Activated T-helper 2 cell treated with anti-CD3 and anti-CD28 coated beads, Interferon-gamma antibody, Interleukin-2, Interleukin-4, amounts not matched to agents 10 μg/mL and 5 μg/mL and 100 μg/mL, durations not matched to agents 14 hours and 24 hours and 36 hours (primary cell): Measurements from ENCODE around the gene SOBP. TPM values are rescaled to one million over a fixed set of nuclear protein-coding genes. Genes with fewer than 3 reads are reported as not detected.

ENCODE experiments used
- DNase-seq: peaks from one replicate; pipeline ENCODE4 v3.0.0; 2021; ENCODE audit warnings: low spot score
- H3K27ac Mint-ChIP-seq: one replicate; pipeline ENCODE4 v1.8.0; 2021; ENCODE audit warnings: mixed read lengths
- H3K27me3 Mint-ChIP-seq: one replicate; pipeline ENCODE4 v1.8.0; 2021; ENCODE audit warnings: low read depth, mixed read lengths
- H3K36me3 Mint-ChIP-seq: one replicate; pipeline ENCODE4 v1.8.0; 2021; ENCODE audit warnings: low read depth, mixed read lengths
- H3K4me1 Mint-ChIP-seq: one replicate; pipeline ENCODE4 v1.8.0; 2021; ENCODE audit warnings: low read depth, mixed read lengths
- H3K4me3 Mint-ChIP-seq: one replicate; pipeline ENCODE4 v1.8.0; 2021; ENCODE audit warnings: low read depth, mild to moderate bottlenecking, moderate library complexity, mixed read lengths
- H3K9me3 Mint-ChIP-seq: one replicate; pipeline ENCODE4 v1.8.0; 2021; ENCODE audit warnings: mixed read lengths
- intact Hi-C: fragments of 100-400 bp; cut with micrococcal nuclease; formaldehyde crosslinking; loops from one replicate; pipeline ENCODE4 v1.15.1; 2023
- total RNA-seq: library from RNA; stranded (reverse); gene quantifications from 2 replicates; pipeline ENCODE4 v1.2.3, GENCODE V29; 2022

SOBP gene
- total RNA-seq, 1 donor from 2014 or later: 0.18 TPM

DNA sequence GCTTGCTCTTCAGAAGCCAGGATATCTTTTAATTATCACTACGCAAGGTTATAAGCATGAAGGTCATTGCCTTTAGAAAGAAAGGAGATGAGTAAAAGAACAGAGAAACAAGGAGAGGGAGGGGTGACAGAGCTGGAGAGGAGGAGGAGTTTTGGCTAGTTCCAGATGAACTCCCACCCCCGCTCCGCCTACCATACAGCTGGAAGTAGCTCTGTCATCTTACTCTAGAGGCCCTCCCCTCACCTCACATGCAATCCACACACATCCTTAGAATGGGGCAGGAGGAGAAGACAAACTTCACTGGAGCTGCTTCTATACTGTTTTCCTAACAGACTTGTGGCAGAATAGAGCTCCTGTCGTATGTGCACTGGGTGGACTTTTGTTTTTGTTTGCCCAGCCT lies 189.5 kb downstream of the SOBP start:
- Mint-ChIP-seq H3K9me3 (peaks cover 7% of the 10 kb centered on the region), H3K4me3 (no peak overlapping the region), H3K4me1 (peaks cover 10% of the 10 kb centered on the region), H3K27me3 (peaks cover 29% of the 10 kb centered on the region), H3K27ac (no peak overlapping the region), H3K36me3 (no peaks in the 10 kb centered on the region)
- no peak for DNase-seq
- intact Hi-C loops: loop anchor here (5.0 kb wide), 1 partner anchor 48 kb away; no protein-coding TSS in a partner anchor

DNA sequence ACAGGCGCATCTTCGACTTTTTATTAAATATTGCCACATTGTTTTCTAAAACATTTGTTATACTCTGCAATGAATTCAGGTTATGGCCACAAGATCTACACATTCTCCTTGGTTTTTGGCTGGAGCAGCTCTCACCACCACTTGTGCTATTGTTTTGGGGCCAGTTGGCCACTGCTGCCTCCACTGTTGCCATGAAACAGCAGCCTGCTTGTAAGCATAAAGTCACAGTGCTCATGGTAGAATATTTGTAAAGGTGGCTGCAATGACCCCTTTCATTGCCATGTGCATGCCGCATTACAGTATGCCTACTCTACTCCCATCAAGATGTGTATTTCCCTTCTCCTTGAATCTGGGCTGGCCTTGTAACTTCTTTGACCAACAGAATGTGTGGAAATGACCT lies 192.8 kb downstream of the SOBP start:
- intact Hi-C loops: no loop called here
- Mint-ChIP-seq H3K9me3 (peaks cover 7% of the 10 kb centered on the region), H3K27me3 (peaks cover 20% of the 10 kb centered on the region), H3K36me3 (no peaks in the 10 kb centered on the region), H3K4me1 (peaks cover 3% of the 10 kb centered on the region), H3K27ac (no peak overlapping the region), H3K4me3 (no peak overlapping the region)
- no peak for DNase-seq

DNA sequence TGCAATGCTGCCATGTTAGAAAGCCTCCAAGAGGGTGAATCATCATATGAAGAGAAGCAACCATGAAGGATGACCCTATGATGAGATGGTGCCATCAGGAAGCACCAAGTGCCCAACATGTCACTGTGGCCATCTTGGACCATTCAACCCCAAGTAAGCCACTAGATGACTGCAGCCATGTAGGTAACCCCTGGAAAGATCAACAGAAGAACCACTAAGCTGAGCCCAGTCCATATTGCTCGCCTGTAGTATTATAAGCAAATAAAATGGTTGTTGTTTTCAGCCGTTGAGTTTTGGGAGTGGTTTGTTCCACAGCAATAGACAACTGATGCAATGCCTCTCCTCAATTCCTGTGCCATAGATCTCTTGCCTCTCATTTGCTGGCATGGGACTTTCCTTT lies 193.3 kb downstream of the SOBP start:
- no peaks in the 10 kb centered on the region for H3K36me3 Mint-ChIP-seq
- no peak overlapping the region for H3K27ac Mint-ChIP-seq
- no peak overlapping the region for H3K4me3 Mint-ChIP-seq
- H3K4me1 Mint-ChIP-seq: peaks cover 3% of the 10 kb centered on the region
- no peak for DNase-seq
- peaks cover 18% of the 10 kb centered on the region for H3K27me3 Mint-ChIP-seq
- peaks cover 7% of the 10 kb centered on the region for H3K9me3 Mint-ChIP-seq
- intact Hi-C loops: no loop called here

DNA sequence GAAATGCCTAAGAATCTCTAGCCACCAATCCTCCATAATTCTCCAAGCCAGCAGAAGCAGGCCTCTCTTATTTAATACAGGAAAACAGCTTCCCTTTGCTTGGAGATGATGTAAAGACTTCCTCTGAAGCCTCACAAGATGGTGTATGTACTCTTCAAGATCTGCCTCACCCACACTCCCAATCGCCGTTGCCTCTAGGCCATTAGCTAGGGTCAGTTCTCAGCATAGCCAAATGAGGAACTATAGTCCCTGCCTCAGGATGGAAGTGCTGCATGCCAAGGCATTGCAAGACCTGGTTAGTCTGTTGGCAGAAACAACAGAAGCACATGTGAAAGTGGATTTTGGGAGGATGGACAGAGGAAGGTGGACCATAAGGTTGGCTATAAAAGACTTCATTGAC lies 195.1 kb downstream of the SOBP start:
- Mint-ChIP-seq H3K27ac (no peak overlapping the region), H3K4me3 (no peak overlapping the region), H3K9me3 (peaks cover 7% of the 10 kb centered on the region), H3K36me3 (no peaks in the 10 kb centered on the region), H3K27me3 (peaks cover 13% of the 10 kb centered on the region), H3K4me1 (peaks cover 3% of the 10 kb centered on the region)
- intact Hi-C loops: no loop called here
- DNase-seq: no peak

DNA sequence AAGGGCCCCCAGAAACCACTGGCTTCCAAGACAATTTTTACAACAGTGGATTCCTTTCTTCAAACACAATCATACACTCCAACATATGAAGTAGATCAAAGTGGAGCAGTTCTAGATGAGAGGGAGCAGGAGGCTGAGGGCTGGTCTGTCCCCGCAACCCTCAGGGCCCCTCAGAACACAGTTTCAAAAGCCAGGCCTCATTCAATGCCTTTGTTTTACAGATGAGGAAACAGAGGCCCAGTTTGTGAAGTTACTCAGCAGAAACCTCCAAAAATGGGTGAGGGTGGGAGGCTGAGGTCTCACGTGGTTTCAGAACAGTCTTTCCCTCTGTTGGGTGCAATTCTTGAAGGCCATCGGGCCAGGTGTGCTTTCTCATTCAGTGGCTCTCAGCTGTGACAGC lies 199.3 kb downstream of the SOBP start:
- H3K27ac Mint-ChIP-seq: no peak overlapping the region
- H3K4me3 Mint-ChIP-seq: no peak overlapping the region
- H3K4me1 Mint-ChIP-seq: peaks cover 3% of the 10 kb centered on the region
- DNase-seq: no peak
- intact Hi-C loops: no loop called here
- H3K27me3 Mint-ChIP-seq: no peaks in the 10 kb centered on the region
- H3K36me3 Mint-ChIP-seq: no peaks in the 10 kb centered on the region
- no peaks in the 10 kb centered on the region for H3K9me3 Mint-ChIP-seq

DNA sequence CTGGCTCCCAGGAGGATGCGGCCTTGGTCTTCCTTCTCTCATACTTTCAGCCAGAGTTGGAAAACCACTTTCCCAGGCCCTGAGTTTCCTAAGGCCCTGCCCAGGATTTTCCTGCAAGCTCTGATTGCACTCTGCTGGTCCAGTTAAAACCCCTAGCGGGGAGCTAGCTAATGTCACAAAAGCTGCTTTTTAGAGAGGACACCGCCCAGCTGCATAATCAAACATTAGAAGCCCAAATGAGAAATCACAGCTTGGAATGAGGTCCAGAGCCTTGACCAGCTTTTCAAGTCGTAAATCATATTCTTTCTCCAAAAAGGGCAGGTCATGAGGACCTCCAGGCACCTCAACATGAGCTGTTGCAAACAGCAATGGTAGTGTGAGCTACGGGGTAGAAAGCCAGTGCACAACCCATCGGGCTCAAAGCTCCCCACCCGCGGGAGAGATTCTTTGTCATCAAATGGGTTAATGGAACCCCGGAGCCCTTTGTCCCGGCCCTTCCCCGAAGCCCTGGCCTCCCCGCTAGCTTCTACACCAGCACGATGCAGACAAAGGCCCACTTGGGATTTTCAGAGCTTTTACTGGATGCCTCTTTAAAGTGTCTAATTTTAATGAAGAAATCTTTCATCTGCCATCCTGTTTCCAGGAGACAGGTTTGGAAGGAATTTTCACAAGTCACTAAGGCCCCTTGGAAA lies 200.2 kb downstream of the SOBP start:
- Mint-ChIP-seq H3K9me3 (no peaks in the 10 kb centered on the region), H3K27me3 (no peaks in the 10 kb centered on the region), H3K4me1 (peaks cover 3% of the 10 kb centered on the region), H3K27ac (no peak overlapping the region), H3K4me3 (no peak overlapping the region), H3K36me3 (no peaks in the 10 kb centered on the region)
- DNase-seq: no peak
- intact Hi-C loops: no loop called here

DNA sequence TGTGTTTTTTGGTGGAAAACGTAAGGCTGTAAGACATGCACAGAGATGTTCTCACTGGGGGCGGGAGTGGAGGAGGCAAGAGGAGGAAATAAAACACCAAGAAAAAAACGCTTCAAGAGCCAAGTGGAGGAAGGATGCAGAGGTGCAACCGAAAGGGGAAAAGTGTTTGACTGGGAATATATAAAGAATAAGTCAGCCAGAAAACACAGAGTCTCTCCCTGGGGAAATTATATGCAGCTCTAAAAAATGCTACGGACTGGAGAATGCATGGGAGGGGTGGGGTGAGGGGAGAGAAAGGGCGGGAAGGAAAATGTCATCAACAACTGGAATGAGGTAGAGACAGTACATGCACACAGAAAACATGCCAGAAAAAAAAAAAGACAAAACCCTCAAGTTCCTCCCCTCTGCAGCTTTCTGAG lies 200.7 kb downstream of the SOBP start:
- no peaks in the 10 kb centered on the region for H3K9me3 Mint-ChIP-seq
- peaks cover 3% of the 10 kb centered on the region for H3K4me1 Mint-ChIP-seq
- H3K36me3 Mint-ChIP-seq: no peaks in the 10 kb centered on the region
- H3K27me3 Mint-ChIP-seq: peaks cover 1% of the 10 kb centered on the region
- intact Hi-C loops: no loop called here
- DNase-seq: no peak
- no peak overlapping the region for H3K4me3 Mint-ChIP-seq
- no peak overlapping the region for H3K27ac Mint-ChIP-seq

DNA sequence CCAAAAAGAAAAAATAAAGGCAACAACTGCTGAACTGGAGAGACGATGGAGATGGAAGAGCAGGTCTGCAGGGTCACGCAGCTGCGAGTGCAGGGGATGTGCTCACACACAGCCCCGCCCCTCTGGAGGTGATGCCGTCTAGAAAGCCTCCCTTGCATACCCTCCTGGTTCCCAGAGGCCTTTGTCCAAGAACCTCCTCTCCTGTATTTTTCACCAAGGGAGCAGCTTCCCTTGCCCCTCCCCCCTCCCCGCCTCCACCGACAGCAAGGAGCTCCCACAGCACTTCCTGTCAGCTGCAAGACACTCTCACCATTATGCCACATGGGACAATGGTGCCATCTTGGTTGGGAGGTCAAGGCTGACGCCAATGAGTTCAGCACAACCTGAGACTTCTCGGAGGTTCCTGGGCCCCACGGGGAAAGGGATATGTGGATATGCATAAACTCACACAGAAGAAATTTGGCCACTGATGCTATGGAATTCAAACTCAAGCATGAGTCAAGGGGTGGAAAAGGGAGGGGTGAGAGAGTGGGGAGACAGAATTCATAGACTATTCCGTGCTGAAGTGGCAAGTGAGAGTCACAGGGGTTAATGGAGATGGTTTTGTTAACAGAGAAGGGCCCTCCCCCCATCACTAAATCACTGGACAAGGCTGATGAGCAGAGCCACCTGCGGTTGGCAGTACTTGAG lies 201.3 kb downstream of the SOBP start:
- no peak overlapping the region for H3K4me3 Mint-ChIP-seq
- H3K9me3 Mint-ChIP-seq: no peaks in the 10 kb centered on the region
- H3K4me1 Mint-ChIP-seq: peaks cover 3% of the 10 kb centered on the region
- no peak for DNase-seq
- no peaks in the 10 kb centered on the region for H3K36me3 Mint-ChIP-seq
- H3K27ac Mint-ChIP-seq: no peak overlapping the region
- peaks cover 2% of the 10 kb centered on the region for H3K27me3 Mint-ChIP-seq
- intact Hi-C loops: no loop called here

DNA sequence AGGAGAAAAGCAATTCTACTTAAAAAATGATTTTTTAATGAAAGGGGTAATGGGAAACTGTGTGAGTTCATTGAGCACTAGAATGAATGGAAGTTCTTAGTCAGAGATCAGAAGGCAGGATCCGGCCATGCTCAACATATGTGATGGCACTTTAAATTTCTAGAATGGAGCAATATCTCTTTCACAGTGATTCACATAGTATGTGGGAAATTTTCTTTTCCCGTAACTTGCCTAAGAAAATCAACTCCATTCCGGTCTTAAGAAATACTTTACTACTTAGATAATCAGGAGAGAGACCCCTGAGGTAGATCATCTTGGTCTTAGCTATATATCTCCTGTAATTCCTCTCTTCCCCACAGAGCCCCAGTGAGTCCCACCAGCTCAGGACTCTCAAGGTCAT lies 202.4 kb downstream of the SOBP start:
- H3K27me3 Mint-ChIP-seq: peaks cover 8% of the 10 kb centered on the region
- DNase-seq: no peak
- H3K27ac Mint-ChIP-seq: no peak overlapping the region
- intact Hi-C loops: no loop called here
- no peak overlapping the region for H3K4me3 Mint-ChIP-seq
- no peaks in the 10 kb centered on the region for H3K36me3 Mint-ChIP-seq
- H3K4me1 Mint-ChIP-seq: peaks cover 3% of the 10 kb centered on the region
- H3K9me3 Mint-ChIP-seq: no peaks in the 10 kb centered on the region

DNA sequence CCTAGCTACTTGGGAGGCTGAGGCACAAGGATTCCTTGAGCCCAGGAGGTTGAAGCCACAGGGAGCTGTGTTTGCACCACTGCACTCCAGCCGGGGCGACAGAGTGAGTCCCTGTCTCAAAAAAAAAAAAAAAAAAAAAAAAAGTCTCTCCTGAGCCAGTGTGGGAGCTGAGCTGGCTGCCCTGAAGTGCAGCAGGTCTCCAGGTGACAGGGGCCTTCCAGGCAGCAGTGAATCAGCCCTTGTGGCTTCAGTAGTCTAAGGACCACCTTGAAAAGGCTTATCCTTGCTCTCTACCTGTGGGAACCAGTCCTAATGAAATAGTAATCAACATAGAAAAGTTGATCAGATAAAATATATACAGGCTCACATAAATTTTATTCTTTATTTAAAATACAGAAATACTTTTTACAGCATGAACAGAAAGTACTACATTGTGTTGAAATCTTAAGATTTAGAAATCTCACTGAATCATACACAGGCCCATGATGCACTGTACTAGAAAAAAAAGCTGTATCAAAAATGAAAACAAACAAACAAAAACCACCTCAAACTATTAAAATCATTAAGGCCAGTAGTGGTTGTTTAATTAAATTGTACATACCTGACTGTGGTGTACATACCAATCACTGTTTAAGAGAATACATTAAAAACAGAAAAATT lies 205.3 kb downstream of the SOBP start:
- intact Hi-C loops: no loop called here
- no peak for DNase-seq
- Mint-ChIP-seq H3K27me3 (peaks cover 21% of the 10 kb centered on the region), H3K9me3 (no peaks in the 10 kb centered on the region), H3K4me1 (no peaks in the 10 kb centered on the region), H3K36me3 (no peaks in the 10 kb centered on the region), H3K27ac (no peak overlapping the region), H3K4me3 (no peak overlapping the region)

DNA sequence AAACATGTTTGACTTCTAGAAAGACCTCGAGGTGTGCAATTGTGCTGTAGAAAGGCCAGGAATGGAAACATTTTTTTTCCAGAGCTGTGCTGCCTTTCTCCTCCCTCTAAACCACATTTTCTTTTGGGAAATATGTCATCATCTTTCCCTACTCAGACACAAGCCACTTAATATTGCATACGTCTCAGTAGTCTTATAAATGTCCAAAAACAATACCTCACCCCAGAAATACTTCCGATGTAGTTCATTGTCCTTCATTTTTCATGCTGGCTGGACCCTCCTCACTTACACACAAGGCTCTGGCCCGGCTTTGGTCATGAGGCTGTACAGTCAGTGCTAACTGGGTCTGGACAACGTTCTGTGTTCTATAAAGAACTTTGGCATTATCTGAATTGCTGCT lies 207.8 kb downstream of the SOBP start:
- intact Hi-C loops: no loop called here
- Mint-ChIP-seq H3K27ac (no peak overlapping the region), H3K4me1 (no peaks in the 10 kb centered on the region), H3K27me3 (peaks cover 25% of the 10 kb centered on the region), H3K4me3 (no peak overlapping the region), H3K36me3 (no peaks in the 10 kb centered on the region), H3K9me3 (no peaks in the 10 kb centered on the region)
- no peak for DNase-seq

DNA sequence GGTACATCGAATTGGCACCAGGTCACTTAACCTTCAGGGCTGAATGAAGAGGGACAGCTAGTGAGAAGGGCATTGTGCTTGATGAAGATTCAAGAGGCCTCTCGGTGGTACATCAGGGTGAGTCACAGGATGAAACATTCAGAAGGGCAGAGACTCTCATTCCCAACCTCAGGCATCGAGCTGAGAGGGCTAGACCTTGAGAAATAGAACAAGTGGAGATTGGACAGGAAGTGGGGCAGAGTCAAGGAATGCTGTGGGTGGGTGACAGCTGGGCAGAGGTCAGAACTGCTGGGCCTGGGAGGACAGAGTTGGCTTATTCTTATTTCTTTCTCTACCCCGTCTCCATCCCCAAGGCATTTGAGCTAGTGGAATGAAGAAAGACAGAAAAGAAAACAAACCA lies 208.2 kb downstream of the SOBP start:
- H3K27me3 Mint-ChIP-seq: peaks cover 25% of the 10 kb centered on the region
- no peak overlapping the region for H3K27ac Mint-ChIP-seq
- H3K4me3 Mint-ChIP-seq: no peak overlapping the region
- H3K36me3 Mint-ChIP-seq: no peaks in the 10 kb centered on the region
- no peaks in the 10 kb centered on the region for H3K9me3 Mint-ChIP-seq
- intact Hi-C loops: no loop called here
- no peaks in the 10 kb centered on the region for H3K4me1 Mint-ChIP-seq
- DNase-seq: no peak

DNA sequence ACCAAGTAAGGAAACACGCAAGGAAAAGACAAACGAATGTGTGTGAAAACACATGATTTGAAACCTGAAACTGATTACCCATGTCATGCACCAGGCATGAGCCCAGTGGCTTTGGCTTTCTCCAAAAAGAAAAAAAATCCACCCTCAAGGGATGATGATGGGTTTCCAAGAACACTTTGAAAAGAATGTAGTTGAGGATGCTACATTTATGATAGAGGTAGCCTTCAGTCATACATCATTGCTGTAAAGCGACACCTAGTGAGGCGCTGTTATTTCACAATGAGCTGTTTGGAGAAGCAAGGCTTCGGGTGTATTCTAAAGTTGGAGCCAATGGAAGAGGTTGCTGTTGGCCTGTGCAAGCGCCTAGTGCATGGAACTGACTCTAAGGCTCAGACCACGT lies 209.3 kb downstream of the SOBP start:
- intact Hi-C loops: no loop called here
- H3K27me3 Mint-ChIP-seq: peaks cover 27% of the 10 kb centered on the region
- H3K9me3 Mint-ChIP-seq: no peaks in the 10 kb centered on the region
- no peak for DNase-seq
- H3K27ac Mint-ChIP-seq: no peak overlapping the region
- H3K4me1 Mint-ChIP-seq: no peaks in the 10 kb centered on the region
- no peak overlapping the region for H3K4me3 Mint-ChIP-seq
- H3K36me3 Mint-ChIP-seq: no peaks in the 10 kb centered on the region
